ENCODE results near the gene IQSEC2.

DNA sequence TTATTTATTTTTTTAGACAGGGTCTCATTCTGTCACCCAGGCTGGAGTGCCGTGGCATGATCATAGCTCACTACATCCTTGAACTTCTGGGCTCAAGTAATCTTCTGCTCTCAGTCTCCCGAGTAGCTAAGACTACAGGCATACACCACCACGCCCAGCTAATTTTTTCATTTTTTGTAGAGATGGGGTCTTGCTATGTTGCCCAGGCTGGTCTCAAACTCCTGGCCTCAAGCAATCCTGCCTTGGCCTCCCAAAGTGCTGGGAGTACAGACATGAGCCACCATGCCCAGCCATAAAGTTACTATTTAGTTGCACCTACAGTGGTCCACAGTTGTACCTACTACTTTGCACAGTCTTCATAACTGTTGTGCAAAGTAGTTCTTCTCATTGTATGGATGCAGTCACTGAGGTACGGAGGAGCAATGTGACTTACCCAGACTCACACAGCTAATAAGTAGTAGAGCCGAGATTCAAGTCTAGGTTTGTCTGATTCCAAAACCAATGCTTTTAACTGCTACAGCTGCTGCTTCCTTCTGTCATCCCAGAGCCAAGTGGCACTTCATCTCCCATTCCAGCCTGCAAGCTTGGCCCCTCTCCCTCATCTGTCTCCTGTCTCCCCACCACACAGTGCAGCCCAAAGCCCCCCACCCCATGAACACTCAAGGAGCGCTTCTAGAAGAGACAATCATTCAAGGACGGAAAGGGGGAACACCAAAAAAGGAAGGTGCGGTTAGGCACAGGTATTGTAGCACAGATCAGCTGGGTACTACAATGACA lies 24.0 kb upstream of the IQSEC2 start:
- no peak for TF ChIP-seq POLR2AphosphoS5 (IDR thresholded peaks at IDR 0.05; ENCODE audit: low read depth)
- TF ChIP-seq, protein P1, sequence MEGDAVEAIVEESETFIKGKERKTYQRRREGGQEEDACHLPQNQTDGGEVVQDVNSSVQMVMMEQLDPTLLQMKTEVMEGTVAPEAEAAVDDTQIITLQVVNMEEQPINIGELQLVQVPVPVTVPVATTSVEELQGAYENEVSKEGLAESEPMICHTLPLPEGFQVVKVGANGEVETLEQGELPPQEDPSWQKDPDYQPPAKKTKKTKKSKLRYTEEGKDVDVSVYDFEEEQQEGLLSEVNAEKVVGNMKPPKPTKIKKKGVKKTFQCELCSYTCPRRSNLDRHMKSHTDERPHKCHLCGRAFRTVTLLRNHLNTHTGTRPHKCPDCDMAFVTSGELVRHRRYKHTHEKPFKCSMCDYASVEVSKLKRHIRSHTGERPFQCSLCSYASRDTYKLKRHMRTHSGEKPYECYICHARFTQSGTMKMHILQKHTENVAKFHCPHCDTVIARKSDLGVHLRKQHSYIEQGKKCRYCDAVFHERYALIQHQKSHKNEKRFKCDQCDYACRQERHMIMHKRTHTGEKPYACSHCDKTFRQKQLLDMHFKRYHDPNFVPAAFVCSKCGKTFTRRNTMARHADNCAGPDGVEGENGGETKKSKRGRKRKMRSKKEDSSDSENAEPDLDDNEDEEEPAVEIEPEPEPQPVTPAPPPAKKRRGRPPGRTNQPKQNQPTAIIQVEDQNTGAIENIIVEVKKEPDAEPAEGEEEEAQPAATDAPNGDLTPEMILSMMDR (IDR thresholded peaks at IDR 0.05; ENCODE audit: insufficient read depth, low read length) = no peak
- TF ChIP-seq, protein P2, sequence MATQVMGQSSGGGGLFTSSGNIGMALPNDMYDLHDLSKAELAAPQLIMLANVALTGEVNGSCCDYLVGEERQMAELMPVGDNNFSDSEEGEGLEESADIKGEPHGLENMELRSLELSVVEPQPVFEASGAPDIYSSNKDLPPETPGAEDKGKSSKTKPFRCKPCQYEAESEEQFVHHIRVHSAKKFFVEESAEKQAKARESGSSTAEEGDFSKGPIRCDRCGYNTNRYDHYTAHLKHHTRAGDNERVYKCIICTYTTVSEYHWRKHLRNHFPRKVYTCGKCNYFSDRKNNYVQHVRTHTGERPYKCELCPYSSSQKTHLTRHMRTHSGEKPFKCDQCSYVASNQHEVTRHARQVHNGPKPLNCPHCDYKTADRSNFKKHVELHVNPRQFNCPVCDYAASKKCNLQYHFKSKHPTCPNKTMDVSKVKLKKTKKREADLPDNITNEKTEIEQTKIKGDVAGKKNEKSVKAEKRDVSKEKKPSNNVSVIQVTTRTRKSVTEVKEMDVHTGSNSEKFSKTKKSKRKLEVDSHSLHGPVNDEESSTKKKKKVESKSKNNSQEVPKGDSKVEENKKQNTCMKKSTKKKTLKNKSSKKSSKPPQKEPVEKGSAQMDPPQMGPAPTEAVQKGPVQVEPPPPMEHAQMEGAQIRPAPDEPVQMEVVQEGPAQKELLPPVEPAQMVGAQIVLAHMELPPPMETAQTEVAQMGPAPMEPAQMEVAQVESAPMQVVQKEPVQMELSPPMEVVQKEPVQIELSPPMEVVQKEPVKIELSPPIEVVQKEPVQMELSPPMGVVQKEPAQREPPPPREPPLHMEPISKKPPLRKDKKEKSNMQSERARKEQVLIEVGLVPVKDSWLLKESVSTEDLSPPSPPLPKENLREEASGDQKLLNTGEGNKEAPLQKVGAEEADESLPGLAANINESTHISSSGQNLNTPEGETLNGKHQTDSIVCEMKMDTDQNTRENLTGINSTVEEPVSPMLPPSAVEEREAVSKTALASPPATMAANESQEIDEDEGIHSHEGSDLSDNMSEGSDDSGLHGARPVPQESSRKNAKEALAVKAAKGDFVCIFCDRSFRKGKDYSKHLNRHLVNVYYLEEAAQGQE (IDR thresholded peaks at IDR 0.05; ENCODE audit: insufficient replicate concordance, low read depth) = no peak
- no peak for TF ChIP-seq GABPA (IDR thresholded peaks at IDR 0.05; ENCODE audit: low read depth)

Measured in HL-60 (cell line).